HepG2 (cell line): ENCODE data around the gene ERF. TPM values are rescaled to one million over a fixed set of nuclear protein-coding genes. Genes with fewer than 3 reads are reported as not detected.
A peak's percentile ranks its signal among the peaks of the same experiment; 100 is the strongest.

Experiments used
- AKAP8 ChIP-seq: sonication (generic); formaldehyde crosslinking; IDR thresholded peaks from 2 replicates; pipeline ENCODE4 v1.5.1; 2020; ENCODE audit warnings: mild to moderate bottlenecking, missing genetic modification reagents
- CHCHD3 ChIP-seq: sonication (generic); formaldehyde crosslinking; IDR thresholded peaks from 2 replicates; pipeline ENCODE4 v1.8.0; 2022; ENCODE audit warnings: mild to moderate bottlenecking, missing genetic modification reagents, moderate library complexity
- FOXP1 ChIP-seq, 2 experiments: fragments of 450-650 bp in 1 of 2; IDR thresholded peaks; 2 replicates each; pipeline ENCODE4 v1.6.1; 2017 to 2018; ENCODE audit warnings: antibody characterized with exemption in 1 of 2
- MBD4 ChIP-seq: IDR thresholded peaks from 2 replicates; pipeline ENCODE4 v1.6.1; 2012; ENCODE audit warnings: low read length, inconsistent platforms, borderline replicate concordance
- NBN ChIP-seq: fragments of 450-650 bp; conservative IDR thresholded peaks from 2 replicates; pipeline ENCODE4 v1.6.1; 2017
- PHF20 ChIP-seq: sonication (generic); formaldehyde crosslinking; IDR thresholded peaks from 2 replicates; pipeline ENCODE4 v1.5.0; 2020; ENCODE audit warnings: mild to moderate bottlenecking, missing genetic modification reagents
- TRIM22 ChIP-seq: fragments of 450-650 bp; IDR thresholded peaks from 2 replicates; pipeline ENCODE4 v1.6.1; 2017
- ZBTB34 ChIP-seq: sonication (generic); formaldehyde crosslinking; IDR thresholded peaks from 2 replicates; pipeline ENCODE4 v1.8.0; 2022; ENCODE audit warnings: mild to moderate bottlenecking, missing genetic modification reagents
- ZNF18 ChIP-seq: sonication (generic); formaldehyde crosslinking; IDR thresholded peaks from 2 replicates; pipeline ENCODE4 v1.8.0; 2022; ENCODE audit warnings: mild to moderate bottlenecking, missing genetic modification reagents; ENCODE audit not compliant: insufficient replicate concordance
- ZNF225 ChIP-seq: sonication (generic); formaldehyde crosslinking; IDR thresholded peaks from 2 replicates; pipeline ENCODE4 v1.4.0; 2020; ENCODE audit warnings: mild to moderate bottlenecking, missing genetic modification reagents
- ZNF275 ChIP-seq: sonication (generic); formaldehyde crosslinking; IDR thresholded peaks from 2 replicates; pipeline ENCODE4 v1.8.0; 2022; ENCODE audit warnings: missing genetic modification reagents, mild to moderate bottlenecking, inconsistent platforms, borderline replicate concordance
- ZNF451 ChIP-seq: sonication (generic); formaldehyde crosslinking; IDR thresholded peaks from 2 replicates; pipeline ENCODE4 v1.5.0; 2020; ENCODE audit warnings: mild to moderate bottlenecking, missing genetic modification reagents
- ZNF768 ChIP-seq: sonication (generic); formaldehyde crosslinking; IDR thresholded peaks from 2 replicates; pipeline ENCODE4 v1.4.0; 2020; ENCODE audit warnings: missing genetic modification reagents
- polyA plus RNA-seq, 8 experiments: library from polyadenylated mRNA; depleted of rRNA in 3 of 8; stranded (reverse) in 7 of 8; unstranded in 1 of 8; fragments of >200 nt; fragmentation: Illumina TruSeq in 4 of 8; extraction: Trizol in 4 of 8; gene quantifications; 2 replicates each; pipeline versions ENCODE4 v1.2.1 to v1.2.3, GENCODE V29; 2011 to 2016; ENCODE audit warnings: low read depth in 4 of 8, missing spikeins in 1 of 8, mixed read lengths in 1 of 8; ENCODE audit not compliant: insufficient read depth in 1 of 8
- total RNA-seq, 5 experiments: library from RNA; depleted of rRNA; stranded (reverse); fragments of >200 nt; fragmentation: Illumina TruSeq; extraction: Trizol; gene quantifications; 2 replicates each; pipeline ENCODE4 v1.2.3, GENCODE V29; 2016; ENCODE audit warnings: low read depth in 1 of 5
- TF ChIP-seq, protein P1 (sequence below): sonication (generic); formaldehyde crosslinking; conservative IDR thresholded peaks from 2 replicates; pipeline ENCODE4 v1.4.0; 2020; ENCODE audit warnings: missing genetic modification reagents
- TF ChIP-seq, protein P2 (sequence below): sonication (generic); formaldehyde crosslinking; IDR thresholded peaks from 2 replicates; pipeline ENCODE4 v1.8.1; 2022; ENCODE audit warnings: mild to moderate bottlenecking, missing genetic modification reagents
- TF ChIP-seq, protein P3 (sequence below): sonication (generic); formaldehyde crosslinking; IDR thresholded peaks from 2 replicates; pipeline ENCODE4 v1.4.0; 2020; ENCODE audit warnings: missing genetic modification reagents
- TF ChIP-seq, protein P4 (sequence below): sonication (generic); formaldehyde crosslinking; IDR thresholded peaks from 2 replicates; pipeline ENCODE4 v1.4.0; 2020; ENCODE audit warnings: missing genetic modification reagents, borderline replicate concordance

The ERF gene
- total and polyA plus RNA-seq, 2 of the 13 experiments (the other 11 are each of a cell fraction or from before 2014, with no cell fraction given) = 67.1 to 69.9 TPM

DNA sequence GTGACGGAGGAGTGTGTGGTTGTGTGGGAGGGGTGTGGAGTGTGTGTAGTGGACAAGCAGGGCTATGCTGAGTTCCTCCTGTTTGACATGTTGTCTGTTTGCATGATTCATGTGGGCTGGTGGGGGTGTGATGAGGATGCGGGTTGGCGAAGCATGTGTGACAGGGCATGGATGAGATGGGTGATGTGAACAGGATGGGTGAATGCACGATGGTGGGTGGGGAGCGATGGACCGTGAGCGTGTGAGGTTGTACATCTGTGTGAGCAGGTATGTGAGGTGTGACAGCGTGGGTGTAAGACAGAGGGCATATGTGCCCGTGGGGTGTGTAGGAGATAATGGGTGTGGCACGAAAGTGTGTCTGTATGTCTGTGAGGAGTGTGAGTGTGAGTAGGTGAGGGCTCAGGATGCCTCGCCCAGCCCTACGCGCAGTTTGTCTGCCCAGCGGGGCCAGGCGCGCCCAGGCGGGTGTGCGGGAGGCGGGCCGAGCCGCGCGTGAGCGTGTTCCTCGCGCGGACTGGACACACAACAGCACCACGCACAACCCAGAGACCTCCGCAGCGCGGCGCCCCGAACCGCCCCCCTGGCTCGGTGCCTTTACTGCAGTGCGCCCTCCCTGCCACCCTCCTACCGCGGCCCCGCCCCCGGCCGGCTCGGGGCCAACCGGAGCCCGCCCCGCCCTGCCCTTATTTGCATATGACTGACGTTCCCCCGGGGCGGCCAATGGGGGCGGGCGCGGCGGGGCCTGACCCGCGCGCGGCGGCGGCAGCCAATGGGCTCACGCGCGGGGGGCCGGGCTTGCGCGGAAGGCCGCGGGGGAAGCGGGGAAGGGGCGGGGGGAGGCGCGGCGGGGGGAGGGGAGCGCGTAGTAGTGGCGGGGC is 28.5 kb upstream of the ERF start (continued):
- TF ChIP-seq, protein P1, sequence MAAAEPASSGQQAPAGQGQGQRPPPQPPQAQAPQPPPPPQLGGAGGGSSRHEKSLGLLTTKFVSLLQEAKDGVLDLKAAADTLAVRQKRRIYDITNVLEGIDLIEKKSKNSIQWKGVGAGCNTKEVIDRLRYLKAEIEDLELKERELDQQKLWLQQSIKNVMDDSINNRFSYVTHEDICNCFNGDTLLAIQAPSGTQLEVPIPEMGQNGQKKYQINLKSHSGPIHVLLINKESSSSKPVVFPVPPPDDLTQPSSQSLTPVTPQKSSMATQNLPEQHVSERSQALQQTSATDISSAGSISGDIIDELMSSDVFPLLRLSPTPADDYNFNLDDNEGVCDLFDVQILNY (CRISPR knock-in tag) = no peak
- no peak for TF ChIP-seq ZBTB34 (CRISPR knock-in tag)
- no peak for TF ChIP-seq NBN
- no peak for TF ChIP-seq TRIM22
- peak; percentile 26; the same call in 1 of the 2 replicates for TF ChIP-seq ZNF768 (CRISPR knock-in tag)
- TF ChIP-seq AKAP8 (CRISPR knock-in tag) = peak; percentile 79
- TF ChIP-seq, protein P2, sequence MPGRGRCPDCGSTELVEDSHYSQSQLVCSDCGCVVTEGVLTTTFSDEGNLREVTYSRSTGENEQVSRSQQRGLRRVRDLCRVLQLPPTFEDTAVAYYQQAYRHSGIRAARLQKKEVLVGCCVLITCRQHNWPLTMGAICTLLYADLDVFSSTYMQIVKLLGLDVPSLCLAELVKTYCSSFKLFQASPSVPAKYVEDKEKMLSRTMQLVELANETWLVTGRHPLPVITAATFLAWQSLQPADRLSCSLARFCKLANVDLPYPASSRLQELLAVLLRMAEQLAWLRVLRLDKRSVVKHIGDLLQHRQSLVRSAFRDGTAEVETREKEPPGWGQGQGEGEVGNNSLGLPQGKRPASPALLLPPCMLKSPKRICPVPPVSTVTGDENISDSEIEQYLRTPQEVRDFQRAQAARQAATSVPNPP = no peak
- no peak; the same call in 1 of the 2 replicates for TF ChIP-seq ZNF451
- TF ChIP-seq CHCHD3 (CRISPR knock-in tag) = no peak
- TF ChIP-seq FOXP1 (IDR thresholded peaks at IDR 0.05) = no peak
- TF ChIP-seq FOXP1 (CRISPR knock-in tag; IDR thresholded peaks at IDR 0.05) = no peak
- no peak for TF ChIP-seq MBD4
- TF ChIP-seq, protein P3, sequence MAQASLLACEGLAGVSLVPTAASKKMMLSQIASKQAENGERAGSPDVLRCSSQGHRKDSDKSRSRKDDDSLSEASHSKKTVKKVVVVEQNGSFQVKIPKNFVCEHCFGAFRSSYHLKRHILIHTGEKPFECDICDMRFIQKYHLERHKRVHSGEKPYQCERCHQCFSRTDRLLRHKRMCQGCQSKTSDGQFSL = no peak
- no peak for TF ChIP-seq ZNF225 (CRISPR knock-in tag)
- TF ChIP-seq PHF20 (CRISPR knock-in tag) = no peak
- no peak for TF ChIP-seq ZNF275
- TF ChIP-seq ZNF18 (CRISPR knock-in tag) = no peak
- TF ChIP-seq, protein P4, sequence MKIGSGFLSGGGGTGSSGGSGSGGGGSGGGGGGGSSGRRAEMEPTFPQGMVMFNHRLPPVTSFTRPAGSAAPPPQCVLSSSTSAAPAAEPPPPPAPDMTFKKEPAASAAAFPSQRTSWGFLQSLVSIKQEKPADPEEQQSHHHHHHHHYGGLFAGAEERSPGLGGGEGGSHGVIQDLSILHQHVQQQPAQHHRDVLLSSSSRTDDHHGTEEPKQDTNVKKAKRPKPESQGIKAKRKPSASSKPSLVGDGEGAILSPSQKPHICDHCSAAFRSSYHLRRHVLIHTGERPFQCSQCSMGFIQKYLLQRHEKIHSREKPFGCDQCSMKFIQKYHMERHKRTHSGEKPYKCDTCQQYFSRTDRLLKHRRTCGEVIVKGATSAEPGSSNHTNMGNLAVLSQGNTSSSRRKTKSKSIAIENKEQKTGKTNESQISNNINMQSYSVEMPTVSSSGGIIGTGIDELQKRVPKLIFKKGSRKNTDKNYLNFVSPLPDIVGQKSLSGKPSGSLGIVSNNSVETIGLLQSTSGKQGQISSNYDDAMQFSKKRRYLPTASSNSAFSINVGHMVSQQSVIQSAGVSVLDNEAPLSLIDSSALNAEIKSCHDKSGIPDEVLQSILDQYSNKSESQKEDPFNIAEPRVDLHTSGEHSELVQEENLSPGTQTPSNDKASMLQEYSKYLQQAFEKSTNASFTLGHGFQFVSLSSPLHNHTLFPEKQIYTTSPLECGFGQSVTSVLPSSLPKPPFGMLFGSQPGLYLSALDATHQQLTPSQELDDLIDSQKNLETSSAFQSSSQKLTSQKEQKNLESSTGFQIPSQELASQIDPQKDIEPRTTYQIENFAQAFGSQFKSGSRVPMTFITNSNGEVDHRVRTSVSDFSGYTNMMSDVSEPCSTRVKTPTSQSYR = no peak
